GM19035 (cell line): Measurements from ENCODE around the gene RHNO1.
"Not testable (repeated sequence)": the region's sequence is repeated elsewhere in the genome, so short reads cannot be mapped to it uniquely, and the experiment has no call there.

Experiments
- ATAC-seq: cut with Tn5 transposase; IDR thresholded peaks from one replicate; pipeline ENCODE4 v1.9.1; 2021; ENCODE audit not compliant: unreplicated experiment

The RHNO1 gene

DNA sequence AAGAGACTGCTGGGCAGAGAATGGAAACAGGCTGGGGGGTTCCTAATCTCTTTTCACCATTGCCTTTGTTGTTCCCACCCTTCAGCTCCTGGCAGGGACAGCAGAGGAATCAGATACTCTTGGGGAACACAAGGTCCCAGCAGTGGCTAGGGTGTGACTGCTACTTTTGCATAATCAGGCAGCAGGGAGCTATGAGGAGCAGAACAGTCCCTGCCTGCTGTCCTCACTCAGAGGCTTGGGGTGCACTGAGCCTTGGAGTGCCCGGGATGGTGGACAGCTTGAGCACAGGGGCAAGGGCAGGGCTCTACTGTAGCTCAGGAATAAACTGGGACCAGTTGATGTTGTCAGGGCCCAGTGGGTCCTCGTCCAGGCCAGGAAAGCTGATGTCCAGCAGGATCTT, 18.7 kb upstream of the RHNO1 start:
- ATAC-seq = no peak

DNA sequence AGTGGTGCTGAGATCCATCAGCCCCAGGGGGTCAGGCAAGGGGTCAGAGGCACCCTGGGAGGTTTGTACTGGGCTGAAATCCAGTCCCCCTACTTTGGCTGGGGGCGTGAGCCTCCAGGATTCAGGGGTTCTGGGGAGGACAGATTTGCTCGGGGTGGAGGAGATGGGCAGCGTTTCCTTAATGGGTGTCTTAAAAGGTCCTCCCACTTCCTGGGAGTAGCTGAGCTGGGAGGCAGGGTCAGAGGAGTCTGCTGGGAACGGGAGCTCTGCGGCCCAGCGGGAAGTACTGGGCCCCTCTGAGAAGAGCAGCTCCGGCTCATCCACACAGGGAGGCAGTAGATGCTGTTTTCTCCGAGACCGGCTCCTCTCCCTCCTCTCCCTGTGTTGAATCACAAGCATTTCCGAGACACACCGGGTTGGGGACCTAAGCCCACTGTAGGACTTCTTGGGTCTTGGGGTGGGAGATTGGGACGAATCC, 18.0 kb upstream of the RHNO1 start:
- ATAC-seq = no peak

DNA sequence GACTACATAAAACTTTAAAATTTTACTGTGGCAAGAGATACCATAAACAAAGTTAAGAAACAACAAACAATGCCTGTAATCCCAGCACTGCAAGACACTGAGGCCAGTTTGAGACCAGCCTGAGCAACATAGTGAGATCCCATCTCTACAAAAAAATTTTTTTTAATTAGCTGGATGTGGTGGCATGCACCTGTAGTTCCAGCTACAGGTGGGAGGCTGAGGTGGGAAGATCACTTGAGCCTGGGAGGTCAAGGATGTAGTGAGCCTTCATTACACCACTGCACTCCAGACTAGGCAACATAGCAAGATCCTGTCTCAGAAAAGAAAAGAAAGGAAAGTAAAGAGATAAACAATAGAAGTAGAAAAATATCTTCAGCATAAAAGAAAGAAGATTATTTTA, 16.9 kb upstream of the RHNO1 start:
- ATAC-seq = no peak

DNA sequence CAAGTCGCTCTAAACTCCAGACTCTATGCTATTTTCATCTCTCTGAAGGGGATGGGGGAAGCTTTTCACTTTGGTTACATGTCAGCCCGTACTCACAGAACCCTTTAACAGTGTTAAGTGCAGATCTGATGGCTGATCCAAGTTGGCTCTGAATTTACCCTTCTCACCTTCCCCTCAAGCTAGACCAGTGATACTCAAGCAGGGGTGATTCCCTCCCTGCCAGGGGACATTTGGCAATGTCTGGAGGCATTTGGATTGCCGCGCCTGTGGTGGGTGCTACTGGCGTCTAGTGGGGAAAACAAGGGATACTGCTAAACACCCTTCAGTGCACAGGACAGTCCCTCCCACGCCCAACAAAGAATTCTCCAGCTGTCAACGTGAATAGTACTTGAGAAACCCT, 14.1 kb upstream of the RHNO1 start:
- no peak for ATAC-seq

DNA sequence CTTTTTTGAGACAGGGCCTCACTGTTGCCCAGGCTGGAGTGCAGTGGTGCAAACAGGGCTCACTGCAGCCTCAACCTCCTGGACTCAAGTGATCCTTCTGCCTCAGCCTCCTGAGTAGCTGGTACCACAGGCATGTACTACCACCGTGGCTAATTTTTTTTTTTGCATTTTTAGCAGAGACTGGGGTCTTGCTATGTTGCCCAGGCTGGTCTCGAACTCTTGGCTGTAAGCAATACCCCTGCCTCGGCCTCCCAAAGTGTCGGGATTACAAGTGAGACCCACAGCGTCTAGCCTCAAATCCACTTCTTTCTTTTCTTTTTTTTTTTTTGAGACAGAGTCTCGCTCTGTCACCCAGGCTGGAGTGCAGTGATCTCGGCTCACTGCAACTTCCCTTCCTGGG, 13.6 kb upstream of the RHNO1 start:
- ATAC-seq = not testable (repeated sequence)

DNA sequence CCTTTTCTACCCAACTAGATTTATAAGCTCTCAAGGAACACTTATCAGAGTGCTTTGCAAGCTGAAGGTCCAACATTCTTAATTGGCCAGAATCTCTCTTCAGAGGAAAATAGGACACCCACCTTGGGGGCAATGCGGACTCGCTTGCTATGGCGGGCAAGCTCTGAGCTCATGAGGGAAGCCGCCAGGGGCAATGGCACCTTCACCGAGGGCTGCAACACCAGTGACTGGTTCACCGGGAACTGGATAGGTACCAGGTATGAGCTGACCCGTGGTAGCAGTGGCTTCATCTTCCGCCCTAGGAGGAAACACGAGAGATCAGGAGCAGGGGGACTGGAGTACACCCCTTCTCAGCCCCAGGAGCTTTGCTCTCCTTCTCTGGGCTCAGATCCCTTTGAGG, 12.8 kb upstream of the RHNO1 start:
- no peak for ATAC-seq

DNA sequence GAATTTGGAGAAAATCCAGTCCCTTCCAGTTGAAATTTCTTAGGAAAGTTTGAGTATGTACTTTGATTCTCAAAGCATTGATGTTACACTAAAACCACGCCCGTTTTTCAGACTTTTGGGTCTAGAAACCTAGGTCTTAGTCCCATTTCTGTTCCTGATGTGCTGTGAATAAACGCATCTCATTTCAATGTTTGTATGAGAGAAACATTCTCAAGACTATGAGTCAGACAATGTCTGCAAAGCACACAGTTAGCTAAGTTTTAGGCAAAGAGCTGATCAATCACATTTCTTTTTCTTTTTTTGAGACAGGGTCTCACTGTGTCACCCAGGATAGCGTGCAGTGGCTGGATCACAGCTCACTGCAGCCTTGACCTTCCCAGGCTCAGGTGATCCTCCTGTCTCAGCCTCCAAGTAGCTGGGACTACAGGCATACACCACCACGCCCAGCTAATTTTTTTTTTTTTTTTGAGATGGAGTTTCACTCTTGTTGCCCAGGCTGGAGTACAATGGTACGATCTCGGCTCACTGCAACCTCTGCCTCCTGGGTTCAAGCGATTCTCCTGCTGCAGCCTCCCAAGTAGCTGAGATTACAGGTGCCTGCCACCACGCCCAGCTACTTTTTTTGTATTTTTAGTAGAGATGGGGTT, 7.9 kb upstream of the RHNO1 start:
- not testable (repeated sequence) for ATAC-seq

DNA sequence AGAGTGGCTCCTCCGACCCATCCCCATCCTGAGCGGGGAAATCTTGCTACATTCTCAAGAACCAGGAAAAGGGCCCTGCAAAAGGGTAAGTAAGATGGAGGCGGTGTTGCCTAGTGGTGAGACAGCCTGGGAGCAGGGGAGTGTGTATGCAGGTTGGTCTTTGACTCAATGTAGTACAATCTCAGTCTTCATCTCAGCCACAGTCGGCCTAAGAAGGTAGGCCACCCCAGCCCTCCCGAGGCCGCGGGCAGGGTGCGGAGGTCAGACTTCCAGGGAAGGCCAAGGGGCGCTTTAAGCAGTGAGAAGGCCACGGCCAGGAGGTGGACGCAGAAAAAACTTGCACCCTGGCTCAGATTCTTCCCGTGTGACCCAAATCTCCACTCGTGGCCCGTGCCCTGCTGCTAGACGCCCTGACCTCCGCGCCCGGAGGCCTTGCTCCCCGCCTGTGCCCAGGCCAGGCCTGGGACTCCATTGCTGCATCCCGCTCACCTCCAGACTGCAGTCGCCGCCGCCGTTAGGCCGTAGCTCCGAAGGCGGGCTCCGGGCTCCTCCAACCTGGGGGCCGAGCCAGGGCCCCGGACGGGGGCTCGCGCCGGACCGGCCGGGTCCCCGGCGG, 484 bp upstream of the RHNO1 start:
- ATAC-seq = peak; percentile 57

DNA sequence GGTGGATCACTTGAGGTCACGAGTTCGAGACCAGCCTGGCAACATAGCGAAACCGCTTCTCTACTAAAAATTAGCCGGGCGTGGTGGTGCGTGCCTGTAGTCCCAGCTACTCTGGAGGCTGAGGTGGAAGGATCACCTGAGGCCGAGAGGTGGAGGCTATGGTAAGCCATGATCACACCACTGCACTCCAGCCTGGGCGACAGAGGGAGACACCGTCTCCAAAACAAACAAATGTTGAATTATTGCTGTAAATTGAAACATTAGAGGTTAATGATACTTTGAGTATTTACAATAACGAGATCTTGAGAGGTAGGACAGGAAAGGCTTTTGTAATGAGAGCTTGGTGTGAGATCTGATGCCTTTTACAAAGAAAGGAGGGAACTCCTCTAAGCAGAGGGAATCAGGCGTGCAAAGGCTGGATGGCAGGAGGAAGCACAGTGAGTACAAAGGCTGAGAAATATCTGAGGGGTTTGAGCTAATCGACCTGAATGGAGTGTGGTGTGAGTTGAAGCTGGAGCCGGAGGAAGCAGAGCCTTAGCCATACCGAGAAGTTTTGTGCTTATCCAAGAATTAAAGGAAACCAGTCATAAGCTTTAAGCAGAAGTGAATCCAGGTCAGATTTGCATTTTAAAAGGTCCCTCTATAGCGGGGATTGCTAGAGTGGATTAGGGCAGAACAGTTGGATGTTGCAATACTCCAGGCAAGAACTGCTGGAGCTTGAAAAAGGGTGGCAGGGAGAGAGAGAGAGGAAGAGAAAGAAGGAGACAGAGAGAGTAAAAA, 1.1 kb downstream of the RHNO1 start:
- ATAC-seq = no peak

DNA sequence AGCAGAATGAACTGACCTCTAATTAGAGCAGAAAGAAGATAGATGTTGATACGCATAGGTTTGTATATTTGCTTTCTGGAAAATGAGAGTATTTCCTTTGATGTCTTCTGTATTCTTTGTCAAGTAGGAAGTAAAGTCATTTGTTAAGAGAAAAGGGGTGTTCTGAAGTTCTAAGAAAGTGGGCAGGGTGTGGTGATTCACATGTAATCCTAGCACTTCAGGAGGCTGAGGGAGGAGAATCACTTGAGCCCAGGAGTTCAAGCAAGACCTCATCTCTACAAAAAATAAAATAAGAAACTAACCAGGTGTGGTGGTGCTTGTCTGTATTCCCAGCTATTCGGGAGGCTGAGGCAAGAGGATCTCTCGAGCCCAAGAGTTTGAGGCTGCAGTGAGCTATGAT, 2.8 kb downstream of the RHNO1 start:
- no peak for ATAC-seq

DNA sequence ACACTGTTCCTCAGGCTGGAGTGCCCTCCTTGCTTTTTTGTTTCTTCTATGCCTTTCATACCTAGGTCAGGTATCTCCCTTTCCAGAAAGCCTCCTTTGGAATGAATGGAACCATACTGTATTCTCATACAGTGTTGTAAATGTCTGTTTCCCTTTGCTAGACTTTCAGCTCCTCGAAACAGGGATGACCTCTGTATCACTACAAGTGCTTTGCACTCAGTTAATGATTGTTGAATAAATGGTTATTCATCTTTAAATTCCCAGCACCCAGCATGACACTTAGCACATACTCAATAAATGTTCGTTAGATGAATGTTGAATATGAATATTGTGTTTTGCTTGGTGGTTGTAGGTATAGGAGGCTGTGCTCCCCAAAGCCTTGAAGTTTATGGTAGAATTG, 7.8 kb downstream of the RHNO1 start:
- ATAC-seq = no peak

DNA sequence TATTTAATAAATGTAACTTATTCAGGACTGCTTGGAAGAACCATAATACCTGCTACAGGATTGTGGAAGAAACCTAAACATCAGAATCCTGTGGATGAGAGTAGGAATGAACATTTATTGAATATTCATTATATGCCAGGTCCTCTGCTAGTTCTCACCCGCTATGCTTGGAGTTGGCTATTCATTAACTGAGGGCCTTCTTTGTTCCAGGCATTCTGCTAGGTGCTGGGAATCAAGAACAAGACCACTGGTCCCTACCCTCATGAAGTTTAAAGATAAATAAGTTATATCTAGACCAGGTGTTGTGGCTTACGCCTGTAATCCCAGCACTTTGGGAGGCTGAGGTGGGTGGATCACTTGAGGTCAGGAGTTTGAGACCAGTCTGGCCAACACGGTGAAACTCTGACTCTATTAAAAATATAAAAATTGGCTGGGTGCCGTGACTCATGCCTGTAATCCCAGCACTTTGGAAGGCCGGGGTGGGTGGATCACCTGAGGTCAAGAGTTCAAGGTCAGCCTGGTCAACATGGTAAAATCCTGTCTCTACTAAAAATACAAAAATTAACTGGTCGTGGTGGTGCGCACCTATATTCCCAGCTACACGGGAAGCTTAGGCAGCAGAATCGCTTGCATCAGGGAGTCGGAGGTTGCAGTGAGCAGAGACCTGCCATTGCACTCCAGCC, 9.9 kb downstream of the RHNO1 start:
- no peak for ATAC-seq

DNA sequence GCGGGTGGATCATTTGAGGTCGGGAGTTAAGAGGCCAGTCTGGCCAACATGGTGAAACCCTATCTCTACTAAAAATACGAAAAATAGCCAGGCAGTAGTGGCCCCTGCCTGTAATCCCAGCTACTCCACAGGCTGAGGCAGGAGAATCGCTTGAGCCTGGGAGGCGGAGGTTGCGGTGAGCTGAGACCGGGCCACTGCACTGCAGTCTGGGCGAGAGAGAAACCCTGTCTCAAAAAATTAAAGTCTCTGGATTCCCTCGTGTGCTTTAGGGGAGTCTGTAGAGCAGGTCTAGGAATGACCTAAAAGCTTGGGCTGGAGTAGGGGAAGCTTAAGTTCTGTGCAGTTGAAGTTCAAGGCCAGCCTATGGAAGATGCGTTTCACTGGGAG, 13.0 kb downstream of the RHNO1 start:
- no peak for ATAC-seq

DNA sequence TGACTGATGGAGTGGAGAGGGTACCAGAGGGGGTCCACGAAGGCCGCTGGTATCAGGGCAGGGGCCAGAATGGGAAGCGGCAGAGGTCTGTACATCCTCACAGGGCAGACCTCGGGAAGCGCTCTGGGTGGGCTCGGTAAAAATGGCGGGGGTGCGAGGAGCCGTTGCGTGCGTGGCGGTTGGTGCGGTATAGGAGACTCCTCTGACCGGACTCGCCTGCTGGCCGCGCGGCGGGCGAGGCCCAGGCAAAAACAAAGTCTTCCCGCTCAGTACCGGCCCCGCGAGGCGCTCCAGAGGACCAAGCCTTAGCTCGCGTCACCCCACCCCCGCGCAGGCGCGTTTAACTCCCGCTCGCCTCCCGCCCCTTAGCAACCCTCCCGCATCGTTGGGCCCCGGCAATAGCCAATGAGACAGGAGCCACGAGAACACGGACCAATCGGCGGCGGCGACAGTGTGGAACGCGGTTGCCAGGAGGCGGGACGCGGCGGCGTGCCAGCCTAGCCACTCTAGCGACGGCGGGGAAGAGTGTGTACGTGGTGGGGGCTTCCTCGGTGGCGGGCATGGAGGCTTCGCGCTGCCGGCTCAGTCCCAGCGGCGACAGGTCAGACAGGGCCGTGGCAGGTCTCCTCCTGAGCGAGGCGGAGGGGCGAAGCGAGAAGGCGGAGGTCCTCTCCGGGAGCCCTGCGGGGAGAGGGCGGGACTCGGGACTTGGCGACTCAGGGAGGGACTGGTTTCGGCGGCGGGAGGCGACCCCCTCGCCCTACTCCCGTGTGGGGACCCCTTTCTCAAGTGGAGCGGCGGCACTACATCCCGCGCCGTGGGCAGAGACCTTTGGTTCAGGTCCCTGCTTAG, 13.6 kb downstream of the RHNO1 start, which contains the start of gene TULP3:
TSS of gene TULP3 (plus strand) at position 504 of the 852 bp plus-strand sequence. CDS start at position 561, 57 bp downstream.
- peak; percentile 97 for ATAC-seq

DNA sequence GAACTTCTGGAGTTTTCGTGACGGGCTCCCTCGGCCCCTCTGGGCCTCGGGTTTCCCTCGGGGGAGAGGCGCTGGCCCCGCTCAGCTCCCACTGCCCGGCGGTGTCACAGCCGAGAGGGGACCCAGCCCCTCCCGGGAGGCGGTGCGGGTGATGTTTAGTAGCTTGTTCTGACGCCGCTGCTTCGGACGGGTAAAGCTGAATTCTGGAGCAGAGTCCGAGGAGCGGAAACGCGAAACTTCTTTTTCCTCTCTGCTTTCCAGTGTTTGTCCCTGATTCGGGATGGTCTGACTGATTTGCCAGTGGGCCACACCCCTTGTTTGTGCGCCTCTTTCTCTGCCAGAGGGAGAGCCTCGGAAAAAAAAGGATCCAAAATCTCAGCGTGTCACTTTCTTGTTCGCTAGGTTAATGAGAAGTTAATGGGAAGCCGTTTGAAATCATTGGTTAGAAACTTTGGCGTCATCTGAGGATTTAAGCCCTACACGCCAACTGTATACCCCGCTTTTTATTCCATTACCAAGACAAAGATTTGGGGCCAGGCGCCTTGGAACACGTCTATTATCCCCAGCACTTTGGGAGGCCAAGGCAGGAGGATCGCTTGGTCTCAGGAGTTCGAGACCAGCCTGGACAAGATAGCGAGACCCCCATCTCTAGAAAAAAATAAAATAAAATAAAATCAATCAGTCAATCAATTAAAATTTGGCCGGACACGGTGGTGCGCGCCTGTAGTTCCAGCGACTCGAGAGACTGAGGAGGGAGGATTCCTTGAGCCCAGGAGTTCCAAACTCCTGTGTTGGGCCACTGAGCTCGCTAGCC, 14.4 kb downstream of the RHNO1 start:
- ATAC-seq = peak; percentile 14

DNA sequence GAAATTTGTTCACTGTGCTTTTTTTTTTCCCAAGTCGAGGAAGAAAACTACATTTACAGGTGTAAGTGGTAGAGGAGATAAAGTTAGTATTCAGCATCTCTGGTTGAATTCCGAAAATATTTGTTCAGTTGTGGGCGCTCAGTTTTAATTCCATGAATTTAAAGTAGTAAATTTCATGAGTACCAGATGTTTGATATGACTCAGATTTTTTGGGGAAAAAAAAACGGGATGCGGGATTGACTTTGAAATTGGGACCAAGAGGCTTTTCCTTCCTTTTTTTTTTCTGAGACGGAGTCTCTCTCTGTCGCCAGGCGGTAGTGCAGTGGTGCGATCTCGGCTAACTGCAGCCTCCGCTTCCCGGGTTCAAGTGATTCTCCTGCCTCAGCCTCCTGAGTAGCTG, 15.2 kb downstream of the RHNO1 start:
- ATAC-seq = no peak

DNA sequence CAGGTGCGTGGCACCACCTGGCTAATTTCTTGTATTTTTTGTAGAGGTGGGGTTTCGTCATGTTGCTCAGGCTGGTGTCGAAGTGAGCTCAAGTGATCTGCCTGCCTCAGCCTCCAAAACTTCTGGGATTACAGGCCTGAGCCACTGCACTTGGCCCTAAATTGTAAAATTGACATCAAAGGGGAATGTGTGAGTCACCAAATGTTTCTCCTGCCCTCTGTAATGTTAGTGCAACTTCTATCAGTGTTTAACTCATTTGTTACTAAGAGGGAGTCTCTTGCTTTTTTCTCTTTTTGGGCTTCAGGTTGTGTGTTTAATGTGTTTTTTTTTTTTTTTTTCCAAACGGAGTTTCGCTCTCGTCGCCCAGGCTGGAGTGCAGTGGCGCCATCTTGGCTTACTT, 16.0 kb downstream of the RHNO1 start:
- ATAC-seq = no peak

DNA sequence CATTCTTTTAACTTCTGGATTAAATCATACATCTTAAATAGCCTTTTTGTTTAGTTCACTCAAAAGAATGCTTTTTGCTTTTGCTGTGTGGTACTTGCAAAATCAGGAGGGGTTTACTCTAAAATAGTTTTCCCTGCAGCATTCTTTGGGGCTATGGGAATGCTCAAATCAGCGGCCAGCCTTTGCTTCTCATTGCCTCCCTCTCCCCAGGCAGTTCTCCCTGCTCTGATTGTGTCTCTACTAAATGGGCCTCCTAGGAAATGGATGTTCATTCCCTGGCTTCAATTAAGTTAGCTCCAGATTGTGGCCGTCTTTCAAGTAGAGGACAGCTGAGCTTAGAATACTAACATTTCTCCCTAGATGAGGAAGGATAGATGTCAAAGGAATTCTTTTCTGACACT, 18.0 kb downstream of the RHNO1 start:
- no peak for ATAC-seq

DNA sequence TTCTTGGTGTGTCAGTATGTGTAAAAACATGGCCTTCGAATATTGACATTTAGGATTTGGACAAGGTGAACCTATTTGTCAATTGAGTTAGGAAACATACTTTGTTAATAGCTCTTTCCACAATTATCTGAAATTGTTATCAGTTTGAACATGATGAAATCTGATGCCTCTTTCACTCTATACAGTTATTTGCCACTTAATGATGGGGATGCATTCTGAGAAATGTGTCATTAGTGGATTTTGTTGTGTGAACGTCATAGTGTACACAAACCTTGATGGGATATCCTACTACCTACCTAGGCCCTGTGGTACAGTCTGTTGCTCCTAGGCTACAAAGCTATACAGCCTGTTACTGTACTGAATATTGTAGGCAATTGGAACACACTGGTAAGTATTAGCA, 18.5 kb downstream of the RHNO1 start:
- ATAC-seq = no peak

DNA sequence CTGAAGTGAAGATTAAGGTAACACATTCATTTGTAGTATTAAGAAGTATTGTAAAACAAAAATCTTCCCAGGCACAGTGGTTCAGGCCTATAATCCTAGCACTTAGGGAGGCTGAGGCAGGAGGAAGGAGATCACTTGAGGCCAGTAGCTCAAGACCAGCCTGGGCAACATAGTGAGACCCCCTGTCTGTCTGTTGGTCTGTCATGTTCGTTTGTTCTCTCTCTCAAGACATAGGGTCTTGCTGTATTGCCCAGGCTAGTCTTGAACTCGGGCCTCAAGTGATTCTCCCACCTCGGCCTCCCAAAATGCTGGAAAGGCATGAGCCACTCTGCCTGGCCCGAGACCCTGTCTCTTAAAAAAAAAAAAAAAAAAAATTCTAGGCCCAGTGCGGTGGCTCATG, 20.4 kb downstream of the RHNO1 start:
- no peak for ATAC-seq
